ENCODE measurements around the gene INPP4B.
"Not testable (repeated sequence)": the region's sequence is repeated elsewhere in the genome, so short reads cannot be mapped to it uniquely, and the experiment has no call there.

INPP4B gene

DNA sequence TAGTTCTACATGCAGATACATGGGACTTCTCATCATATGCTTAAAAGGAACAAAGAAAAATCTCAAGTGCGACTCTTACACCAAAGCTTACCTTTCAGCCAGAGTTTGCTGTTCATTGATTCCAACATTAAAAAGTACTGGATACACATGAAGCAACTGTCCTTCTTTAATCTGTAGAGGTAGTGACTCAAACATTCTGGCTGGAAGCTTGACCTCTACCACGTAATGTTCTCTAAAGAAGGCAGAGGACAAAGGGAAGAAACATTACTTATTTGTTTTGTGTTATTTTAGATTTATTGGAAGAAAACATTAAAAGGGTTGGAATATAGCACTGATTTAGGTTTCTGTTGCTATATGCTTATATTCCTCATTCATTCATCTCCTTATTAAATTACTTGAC lies 733.6 kb downstream of the INPP4B start:
- DNase-seq: no peak

DNA sequence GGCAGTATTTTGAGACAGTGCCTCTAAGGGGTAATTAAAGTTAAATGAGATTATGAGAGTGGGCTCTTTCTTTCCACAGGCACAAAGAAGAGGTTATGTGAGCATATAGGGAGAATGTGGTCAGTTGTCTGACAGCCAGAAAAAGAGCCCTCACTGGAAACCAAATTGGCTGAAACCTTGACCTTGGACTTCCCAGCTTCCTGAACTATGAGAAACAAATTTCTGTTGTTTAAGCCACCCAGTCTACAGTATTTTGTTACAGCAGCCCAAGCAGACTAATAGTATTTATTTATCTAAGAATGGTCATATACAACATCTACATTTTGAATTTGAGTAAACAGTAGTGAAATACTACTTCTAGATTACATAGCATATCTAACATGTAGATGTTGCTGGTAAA lies 736.0 kb downstream of the INPP4B start:
- no peak for DNase-seq

DNA sequence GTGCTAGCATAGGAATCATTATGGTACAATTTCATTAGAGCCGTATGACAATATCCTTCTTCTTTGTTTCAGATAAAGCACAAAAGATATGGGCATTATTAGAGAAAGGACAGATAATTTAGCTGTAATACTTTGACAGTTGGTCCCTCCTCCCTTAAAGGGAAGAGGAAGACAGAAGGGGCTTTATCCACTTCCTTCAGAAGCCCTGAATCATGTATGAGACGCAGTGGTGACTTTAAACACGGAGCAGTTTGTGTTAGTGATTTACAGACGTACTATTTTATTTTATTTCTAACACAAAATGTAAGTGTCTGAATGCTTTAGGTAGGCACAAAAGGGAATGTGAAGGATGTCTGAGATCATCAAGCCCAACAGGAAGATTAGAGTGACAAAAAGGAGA lies 742.1 kb downstream of the INPP4B start:
- DNase-seq: no peak

DNA sequence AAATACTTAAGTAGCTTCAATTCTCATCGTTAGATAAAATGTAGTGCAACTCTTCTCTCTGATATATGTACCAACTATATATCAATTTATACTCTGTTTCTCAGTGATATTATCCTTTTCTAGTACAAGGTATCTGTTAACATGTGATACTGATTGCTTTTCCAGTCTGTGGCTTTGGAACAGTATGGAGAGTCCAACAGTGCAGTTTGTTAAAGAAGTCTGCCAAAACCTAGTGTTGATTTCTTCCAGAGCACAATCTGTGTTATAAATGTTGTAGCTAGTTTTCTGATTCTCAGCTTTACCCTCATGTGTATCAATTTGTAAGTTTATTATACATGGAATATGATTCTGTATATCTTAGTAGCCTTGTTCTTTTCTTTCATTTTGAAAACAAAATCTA lies 744.7 kb downstream of the INPP4B start:
- no peak for DNase-seq

DNA sequence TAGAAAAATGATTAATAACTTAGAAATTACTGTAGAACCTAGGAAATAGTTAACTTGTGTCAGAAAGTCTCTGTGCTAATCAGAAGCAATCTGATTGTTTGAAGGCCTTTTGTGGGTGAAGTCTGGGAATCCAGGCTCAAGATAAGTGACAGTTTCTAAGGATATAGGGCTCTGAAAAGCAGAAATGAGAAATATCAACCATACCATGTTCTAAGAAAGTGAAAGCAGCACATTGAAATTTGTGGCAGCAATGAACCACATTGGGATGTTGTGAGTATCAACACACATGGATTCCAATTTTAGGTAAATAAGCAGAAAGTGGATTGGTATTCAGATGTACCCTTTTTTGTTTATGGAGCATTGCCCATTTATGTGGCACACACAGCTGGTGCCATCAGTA lies 745.2 kb downstream of the INPP4B start:
- DNase-seq: no peak

DNA sequence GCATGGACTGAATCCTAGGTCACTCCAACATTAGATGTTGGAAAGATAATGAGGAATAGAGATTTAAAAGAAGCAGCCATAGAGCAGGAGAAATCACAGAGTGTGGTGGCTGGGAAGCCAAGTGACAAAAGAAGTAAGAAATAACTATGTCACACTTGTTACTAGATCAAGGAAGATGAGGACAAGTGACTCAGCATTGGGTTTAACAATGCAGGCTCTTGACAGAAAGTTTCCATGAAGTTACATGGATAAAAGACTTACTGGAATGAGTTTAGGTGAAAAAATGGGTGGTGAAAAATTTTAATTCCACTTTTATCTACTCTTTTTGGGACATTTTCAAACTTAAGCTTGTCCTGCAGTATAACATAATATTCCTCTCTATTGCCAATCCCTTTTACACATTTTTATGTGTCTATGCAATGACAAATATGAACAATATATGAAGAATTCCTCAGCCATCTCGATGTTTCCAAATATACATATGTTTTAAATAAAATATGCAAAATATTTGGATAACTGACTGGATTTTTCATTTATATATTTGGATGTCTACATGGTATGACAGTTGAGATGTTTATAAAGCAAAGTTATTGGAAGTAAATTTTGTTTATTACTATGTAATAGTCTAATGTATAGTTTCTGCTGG lies 747.1 kb downstream of the INPP4B start:
- no peak for DNase-seq

DNA sequence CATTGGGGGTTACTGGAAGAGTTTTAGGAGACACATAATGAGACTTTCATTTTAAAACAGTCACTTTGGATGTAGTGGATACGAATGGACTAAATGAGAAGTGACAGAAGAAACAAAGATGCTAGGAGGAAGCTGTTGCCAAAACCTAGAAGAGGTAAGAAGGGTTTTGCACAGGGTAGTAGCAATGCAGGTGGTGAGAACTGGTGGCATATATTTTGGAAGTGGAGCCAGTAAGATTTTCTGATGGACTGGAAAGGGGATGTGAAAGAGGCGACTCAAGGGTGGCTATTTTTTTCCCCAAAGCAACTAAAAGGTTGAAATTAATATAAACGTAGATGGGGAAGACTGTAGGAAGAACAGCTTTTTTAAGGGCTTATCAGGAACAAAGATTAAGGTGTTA lies 747.7 kb downstream of the INPP4B start:
- DNase-seq: no peak

DNA sequence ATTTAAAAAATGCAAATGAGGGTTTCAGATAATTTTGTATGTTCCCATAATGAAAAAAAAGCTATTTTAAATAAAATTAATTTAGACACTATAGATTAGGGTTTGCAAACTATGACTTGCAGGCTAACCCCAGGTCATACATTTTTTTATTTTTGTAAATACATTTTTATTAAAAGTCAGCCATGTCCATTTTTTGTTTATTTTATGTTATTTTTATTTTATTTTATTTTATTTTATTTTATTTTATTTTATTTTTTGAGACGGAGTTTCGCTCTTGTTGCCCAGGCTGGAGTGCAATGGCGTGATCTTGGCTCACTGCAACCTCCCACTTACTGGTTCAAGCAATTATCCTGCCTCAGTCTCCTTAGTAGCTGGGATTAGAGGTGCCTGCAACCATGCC lies 749.1 kb downstream of the INPP4B start:
- no peak for DNase-seq

DNA sequence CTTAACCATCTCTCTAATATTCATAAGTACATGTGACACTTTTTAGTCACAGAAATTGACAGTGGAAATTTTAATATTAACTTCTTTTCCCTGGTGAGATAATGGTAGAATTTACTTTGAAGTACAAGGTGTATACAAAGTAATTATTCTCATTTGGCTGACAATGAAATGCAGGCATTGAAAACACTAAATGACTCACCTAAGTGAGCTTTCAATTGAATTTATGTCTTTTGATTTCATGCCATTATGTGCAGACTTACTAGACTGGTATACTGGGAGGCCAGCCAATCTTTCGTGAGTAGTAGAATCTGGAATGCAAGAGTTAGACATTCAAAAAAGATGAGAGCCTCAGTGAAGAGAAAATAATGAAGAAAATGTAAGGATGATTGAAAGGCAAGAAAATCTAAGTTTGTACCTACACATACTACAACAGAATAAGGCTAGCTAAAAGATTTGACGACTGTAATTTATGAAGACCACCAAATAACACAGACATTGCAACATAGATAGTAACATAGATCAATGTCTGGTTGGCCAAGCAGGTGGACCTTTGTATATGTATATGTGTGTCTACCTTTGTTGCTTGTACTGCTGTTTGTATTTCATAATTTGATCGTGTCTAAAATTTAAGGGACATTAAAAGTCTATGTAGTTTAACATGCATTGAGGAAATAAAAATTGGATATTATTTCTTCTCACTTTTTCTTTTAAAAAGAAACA lies 750.1 kb downstream of the INPP4B start:
- no peak for DNase-seq

DNA sequence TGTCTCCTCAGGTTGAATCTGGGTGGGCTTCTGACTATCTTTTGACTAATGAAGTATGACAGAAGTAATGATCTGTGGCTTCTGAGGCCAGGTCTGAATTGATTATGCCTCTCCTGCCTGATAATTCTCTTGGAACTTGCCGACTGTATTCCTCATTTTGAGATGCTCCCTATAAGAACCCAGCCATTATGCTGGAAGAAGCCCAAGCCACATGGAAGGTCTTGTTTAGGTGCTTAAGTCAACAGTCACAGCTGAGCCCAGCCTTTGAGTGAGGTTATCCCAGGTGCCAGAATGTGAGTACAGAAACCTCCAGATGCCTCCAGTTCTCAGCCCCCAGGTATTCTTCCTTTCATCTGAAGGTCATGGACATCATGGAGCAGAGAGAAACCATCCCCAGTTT lies 753.2 kb downstream of the INPP4B start:
- no peak for DNase-seq

DNA sequence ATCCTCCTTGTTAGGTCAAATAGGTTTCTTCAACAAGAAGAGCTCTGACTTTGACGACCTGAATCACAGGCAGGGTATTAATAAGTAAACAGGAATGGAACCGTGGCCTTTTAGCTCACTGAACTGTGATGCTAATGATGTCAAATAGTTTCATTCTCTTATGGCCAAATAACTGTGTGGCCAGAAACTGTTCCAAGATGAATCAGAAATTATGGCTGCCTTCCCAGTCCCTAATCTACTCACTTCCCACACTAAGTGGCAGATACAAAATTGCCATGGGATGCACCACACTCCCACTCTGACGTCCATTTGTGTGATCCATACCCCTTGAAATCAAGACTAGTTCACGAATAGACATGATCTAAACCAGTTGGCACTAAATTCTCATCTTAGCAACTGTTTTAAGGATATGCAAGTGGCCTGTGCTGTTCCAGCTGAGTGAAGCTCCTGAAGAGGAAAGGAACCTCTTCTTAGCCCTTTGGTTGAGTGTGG lies 754.4 kb downstream of the INPP4B start:
- no peak for DNase-seq

DNA sequence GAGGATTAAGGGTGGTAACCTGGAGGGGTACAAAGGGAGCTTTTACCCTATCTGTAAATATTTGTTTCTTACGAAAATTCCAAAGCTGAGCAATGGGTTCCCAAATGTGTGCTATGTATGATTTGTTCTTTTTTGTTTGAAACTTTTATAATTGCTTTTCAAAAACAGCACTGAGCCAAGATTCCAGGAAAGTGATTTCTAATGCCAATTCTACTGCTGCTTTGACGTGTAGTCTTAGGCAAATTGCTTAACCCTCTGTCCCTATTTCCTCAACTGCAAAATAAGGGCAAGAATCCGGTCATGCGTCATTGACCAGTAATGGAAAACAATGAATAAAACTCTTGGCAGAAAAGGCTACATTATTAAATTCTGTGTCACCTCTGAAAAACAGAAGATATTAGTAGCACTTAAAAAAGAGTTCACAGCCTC lies 755.0 kb downstream of the INPP4B start:
- DNase-seq: no peak

DNA sequence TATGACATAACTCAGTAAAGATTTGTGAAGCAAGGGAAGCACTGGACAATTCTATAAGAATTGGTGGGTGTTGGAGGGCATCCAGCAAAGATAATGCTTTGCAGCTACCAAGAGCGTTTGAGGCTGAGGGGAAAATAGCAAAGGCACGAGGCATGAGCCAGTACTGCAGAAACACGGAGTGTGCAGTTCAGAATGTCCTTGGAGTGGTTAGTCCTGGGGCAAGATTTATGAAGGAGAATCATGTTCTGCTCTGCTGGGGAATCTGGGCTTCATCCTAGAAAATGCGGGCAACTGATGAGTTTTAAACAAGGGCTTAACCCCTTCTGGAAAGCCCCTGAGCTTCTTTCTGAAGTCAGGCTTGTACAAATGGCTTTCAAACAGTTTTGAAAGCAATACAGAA lies 757.2 kb downstream of the INPP4B start:
- no peak for DNase-seq

DNA sequence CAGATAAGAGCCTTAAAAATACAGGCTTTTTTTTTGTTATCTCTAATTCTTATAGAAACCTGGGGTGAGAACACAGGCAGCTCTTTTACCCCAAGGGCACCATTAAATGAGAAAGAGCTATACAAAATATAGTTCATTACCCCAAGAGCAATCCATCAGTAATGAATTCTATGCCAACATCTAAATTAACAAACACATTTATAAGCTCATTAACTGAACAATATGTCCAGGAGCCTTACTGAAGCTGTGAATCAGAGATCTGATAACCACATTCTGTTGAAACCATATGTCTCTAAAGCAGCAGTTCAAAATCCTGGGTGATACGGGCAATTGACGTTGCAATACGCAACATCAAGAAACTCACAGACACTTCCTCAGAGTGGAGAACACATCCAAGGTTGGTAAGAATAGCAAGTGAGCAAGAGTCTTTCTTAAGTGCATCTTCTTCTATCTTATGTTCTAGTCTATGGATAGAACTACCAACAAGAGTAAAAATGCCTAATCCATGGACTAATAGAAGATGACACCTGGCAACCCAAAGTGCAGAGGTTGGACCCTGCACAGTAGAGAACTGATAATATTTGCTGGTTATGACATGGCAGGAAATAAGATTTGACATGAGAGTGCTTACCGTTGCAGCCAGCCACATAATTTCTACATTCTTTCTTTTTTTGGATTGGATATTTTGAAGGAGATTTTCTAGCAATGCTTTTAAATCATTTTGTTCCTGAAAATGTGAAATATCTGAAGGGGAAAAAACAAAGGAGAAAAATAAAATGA lies 760.4 kb downstream of the INPP4B start:
- no peak for DNase-seq

DNA sequence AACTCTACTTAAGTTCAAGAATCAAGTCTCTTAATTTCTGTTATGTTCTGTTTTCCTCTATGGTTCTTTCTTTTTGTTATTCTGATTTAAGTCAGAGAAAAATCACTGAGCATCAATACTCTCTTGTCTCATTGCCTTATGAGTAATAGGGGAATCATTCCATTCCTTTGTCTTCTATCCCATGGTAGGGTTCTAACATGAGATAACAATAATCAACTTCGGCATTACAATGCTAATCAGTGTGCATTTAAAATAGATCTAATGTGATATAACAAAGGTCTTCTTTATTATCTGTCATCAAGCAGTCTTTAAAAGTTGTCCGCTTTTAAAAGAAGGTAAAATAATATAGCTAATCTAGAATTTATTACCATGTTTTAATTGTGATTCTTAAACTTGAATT lies 762.8 kb downstream of the INPP4B start:
- DNase-seq: no peak

DNA sequence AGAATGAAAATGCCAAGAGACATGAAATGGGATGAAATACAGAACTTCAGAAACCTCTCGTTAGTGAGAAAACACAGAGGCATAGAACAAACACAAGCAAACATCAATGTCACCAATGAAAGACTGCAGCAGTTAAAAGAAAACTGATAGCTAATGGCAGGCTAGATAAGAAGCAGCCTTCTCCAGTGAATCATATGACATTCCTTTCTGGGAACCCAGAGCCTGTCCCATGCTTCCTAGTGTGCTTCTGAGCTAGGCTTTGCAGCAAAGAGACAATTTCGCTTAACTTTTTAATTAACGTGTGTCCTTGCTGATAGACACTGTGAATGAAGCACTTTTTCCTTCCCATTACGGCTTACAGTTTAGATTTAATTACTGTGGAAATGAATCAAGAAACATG lies 765.1 kb downstream of the INPP4B start:
- no peak for DNase-seq

DNA sequence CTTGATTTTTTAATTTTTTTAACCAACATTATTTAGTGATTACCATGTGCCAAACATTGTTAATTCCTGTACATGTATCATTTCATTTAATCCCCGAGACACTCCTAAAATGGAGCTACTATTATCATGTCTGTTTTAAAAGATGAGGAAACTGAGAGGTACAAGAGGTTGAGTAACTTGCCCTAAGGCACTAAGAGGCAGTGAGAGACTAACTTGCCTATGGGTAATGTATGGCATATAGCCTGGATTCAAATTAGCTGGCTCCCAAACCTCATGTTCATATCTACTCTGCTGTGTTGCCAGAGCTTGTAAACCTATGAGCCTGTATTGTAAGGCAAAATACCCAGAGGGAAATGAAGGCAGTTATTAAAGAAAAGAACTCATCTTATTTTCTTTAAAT lies 766.1 kb downstream of the INPP4B start:
- no peak for DNase-seq

DNA sequence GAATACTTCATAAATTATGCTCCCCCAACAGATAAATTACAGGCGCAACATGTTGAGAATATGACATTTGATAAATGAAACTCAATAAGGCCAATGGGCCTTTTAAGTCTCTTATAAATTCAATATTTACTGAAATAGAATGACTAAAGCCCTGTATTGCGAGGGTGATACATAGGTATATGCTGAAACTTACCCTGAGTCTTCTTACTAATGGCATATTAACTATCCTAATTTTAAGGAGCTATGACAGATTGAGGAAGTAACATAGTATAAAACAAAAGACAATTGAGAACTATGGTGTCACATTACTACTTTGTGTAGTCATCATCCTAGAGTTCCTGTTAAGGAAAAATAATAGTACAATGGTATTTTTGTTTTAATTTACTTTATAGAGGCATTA lies 769.1 kb downstream of the INPP4B start:
- DNase-seq: no peak

DNA sequence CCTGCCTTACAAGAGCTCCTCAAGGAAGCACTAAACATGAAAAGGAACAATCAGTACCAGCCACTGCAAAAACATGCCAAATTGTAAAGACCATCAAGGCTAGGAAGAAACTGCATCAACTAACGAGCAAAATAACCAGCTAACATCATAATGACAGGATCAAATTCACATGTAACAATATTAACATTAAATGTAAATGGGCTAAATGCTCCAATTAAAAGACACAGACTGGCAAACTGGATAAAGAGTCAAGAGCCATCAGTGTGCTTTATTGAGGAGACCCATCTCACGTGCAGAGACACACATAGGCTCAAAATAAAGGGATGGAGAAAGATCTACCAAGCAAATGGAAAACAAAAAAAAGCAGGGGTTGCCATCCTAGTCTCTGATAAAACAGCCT lies 777.8 kb downstream of the INPP4B start:
- not testable (repeated sequence) for DNase-seq

DNA sequence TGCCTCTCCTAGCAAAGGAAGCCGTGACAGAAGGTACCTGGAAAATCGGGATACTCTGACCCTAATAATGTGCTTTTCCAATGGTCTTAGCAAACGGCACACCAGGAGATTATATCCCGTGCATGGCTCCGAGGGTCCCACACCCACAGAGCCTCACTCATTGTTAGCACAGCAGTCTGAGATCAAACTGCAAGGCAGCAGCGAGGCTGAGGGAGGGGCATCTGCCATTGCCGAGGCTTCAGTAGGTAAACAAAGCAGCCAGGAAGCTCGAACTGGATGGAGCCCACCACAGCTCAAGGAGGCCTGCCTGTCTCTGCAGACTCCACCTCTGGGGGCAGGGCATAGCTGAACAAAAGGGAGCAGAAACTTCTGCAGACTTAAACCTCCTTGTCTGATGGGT lies 779.5 kb downstream of the INPP4B start:
- not testable (repeated sequence) for DNase-seq

DNA sequence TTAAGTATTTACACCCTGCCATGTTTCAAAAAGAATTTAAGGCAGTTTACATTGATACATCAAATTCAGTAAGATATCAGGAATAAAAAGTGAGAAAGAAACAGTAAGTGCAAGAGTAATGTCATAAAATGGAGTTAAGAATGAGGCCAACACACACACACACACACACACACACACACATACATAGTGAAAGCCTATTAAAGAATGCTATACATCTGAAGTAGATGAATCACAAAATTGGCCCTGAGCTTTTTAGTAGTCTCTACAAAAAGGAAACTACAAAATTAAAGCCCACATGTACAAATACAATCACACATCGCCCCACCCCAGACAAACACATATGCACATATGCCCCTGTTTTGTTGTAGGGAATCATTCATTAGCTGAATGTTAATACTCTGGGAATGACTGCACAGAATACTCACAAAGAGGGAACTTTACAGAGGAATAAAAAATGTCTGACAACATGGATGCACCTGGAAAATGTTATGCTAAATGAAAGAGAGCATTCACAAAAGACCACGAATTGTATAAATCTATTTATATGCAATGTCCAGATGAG lies 780.9 kb downstream of the INPP4B start:
- DNase-seq: no peak

DNA sequence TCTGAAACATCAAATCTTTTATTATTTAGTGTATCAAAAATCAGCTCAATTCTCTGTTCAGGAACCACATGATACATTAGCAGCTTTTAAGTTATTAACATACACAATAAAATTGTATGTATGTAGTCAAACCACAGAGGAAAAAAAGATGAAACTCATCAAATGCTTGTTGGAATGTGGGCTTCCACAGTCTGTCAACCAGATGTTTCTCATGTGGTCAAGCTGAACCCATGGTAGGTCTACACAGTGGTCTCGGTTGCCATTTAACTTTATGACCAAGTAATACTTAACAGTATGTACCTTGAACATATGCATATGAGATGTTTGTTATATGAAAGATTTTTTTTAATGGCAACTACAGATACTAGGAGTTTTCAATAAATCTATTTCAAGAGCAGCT lies 781.9 kb downstream of the INPP4B start:
- no peak for DNase-seq

DNA sequence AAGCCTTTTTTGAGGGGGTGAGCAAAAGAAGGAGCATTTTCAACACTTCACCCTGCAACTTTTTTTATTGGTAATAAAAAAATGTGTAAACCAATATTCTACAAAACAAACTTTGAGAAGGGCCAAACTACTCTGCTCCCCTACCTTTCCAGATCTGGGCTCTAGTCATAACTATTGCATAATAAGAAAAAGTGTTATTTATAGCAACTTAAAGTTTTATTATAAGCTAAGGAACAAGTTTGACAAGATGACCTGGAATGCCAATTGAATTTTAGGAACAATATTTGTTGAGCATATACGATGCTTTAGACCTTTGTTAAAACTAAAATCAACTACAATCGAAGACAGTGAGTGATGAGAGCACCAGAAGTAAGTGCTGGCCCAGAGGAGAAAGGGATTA lies 800.1 kb downstream of the INPP4B start:
- DNase-seq: no peak

DNA sequence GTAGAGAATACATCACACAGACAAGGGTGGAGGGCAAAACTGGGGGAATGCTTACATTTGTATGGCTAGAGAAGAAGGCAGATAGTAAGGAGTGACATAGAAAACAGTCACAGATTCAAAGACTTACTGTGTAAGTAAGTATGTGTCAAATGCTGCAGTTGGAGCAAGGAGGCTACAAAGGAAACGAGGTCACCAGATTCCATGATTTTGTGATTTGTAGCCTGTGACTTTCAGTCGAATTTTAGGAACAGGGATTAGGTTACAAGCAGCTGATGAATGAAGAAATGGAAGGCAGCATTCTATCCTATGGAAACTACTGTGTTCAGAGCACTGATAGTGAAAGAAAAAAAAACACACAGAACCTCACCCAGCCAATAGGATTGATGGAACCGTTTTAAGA lies 801.8 kb downstream of the INPP4B start:
- no peak for DNase-seq
